Measurements from ENCODE around the gene RPS16. TPM values are rescaled to one million over a fixed set of nuclear protein-coding genes. Genes with fewer than 3 reads are reported as not detected.

RPS16 gene
- polyA plus RNA-seq, 4 donors: 1,121 to 1,373 (median 1,329) TPM

- DNase-seq (ENCODE audit: low read depth in 4 of 4, low spot score in 3 of 4): no peak
Measured at GRCh38 chr19:39390451-39390750, 45.3 kb downstream of the RPS16 start.

GRCh38 chr19:39389631-39390414 lies 45.9 kb downstream of the RPS16 start:
- DNase-seq (ENCODE audit: low read depth in 4 of 4, low spot score in 3 of 4): no peak

- DNase-seq (ENCODE audit: low read depth in 4 of 4, low spot score in 3 of 4): no peak
Measured at GRCh38 chr19:39388657-39389056, 47.1 kb downstream of the RPS16 start.

- no peak for DNase-seq (ENCODE audit: low read depth in 4 of 4, low spot score in 3 of 4)
Measured at GRCh38 chr19:39386557-39386956, 49.2 kb downstream of the RPS16 start.

GRCh38 chr19:39385629-39386411 lies 49.9 kb downstream of the RPS16 start:
- DNase-seq (ENCODE audit: low read depth in 4 of 4, low spot score in 3 of 4): no peak

GRCh38 chr19:39384839-39385568 lies 50.7 kb downstream of the RPS16 start:
- DNase-seq (ENCODE audit: low read depth in 4 of 4, low spot score in 3 of 4): no peak

Other genes starting within 250 kb of the RPS16 start
- gene NCCRP1, start 239.0 kb downstream of the RPS16 start, polyA plus RNA-seq (ENCODE audit: insufficient read length in 4 of 4): 1 to 10 TPM in 2 of 4 donors, under 1 TPM in 2; 0.08 to 3.9 (median 1.1) TPM
- not detected for gene SYCN, start 231.7 kb downstream of the RPS16 start, polyA plus RNA-seq (ENCODE audit: insufficient read length in 4 of 4)
- gene IFNL3, start 190.9 kb downstream of the RPS16 start, polyA plus RNA-seq (ENCODE audit: insufficient read length in 4 of 4): not detected
- gene IFNL4, start 187.1 kb downstream of the RPS16 start, polyA plus RNA-seq (ENCODE audit: insufficient read length in 4 of 4): under 1 TPM in 1 of 4 donors, not detected in 3; 0.34 TPM
- not detected for gene IFNL2, start 167.6 kb downstream of the RPS16 start, polyA plus RNA-seq (ENCODE audit: insufficient read length in 4 of 4)
- gene IFNL1, start 139.5 kb downstream of the RPS16 start, polyA plus RNA-seq (ENCODE audit: insufficient read length in 4 of 4): not detected
- 1 to 10 TPM; 1.2 to 2.0 (median 1.7) TPM for gene LRFN1, start 115.1 kb downstream of the RPS16 start, polyA plus RNA-seq (ENCODE audit: insufficient read length in 4 of 4)
- 10 to 100 TPM; 22.1 to 23.8 (median 22.1) TPM for gene GMFG, start 99.9 kb downstream of the RPS16 start, polyA plus RNA-seq (ENCODE audit: insufficient read length in 4 of 4)
- 100 to 1,000 TPM in 3 of 4 donors, 10 to 100 TPM in 1; 89.6 to 139 (median 111) TPM for gene SAMD4B, start 93.5 kb downstream of the RPS16 start, polyA plus RNA-seq (ENCODE audit: insufficient read length in 4 of 4)
- 10 to 100 TPM; 53.9 to 76.8 (median 65.2) TPM for gene PAF1, start 44.8 kb downstream of the RPS16 start, polyA plus RNA-seq (ENCODE audit: insufficient read length in 4 of 4)
- 10 to 100 TPM; 34.1 to 42.3 (median 38.4) TPM for gene MED29, start 44.6 kb downstream of the RPS16 start, polyA plus RNA-seq (ENCODE audit: insufficient read length in 4 of 4)
- 100 to 1,000 TPM in 1 of 4 donors, 10 to 100 TPM in 3; 18.4 to 945 (median 37.0) TPM for gene ZFP36, start 29.1 kb downstream of the RPS16 start, polyA plus RNA-seq (ENCODE audit: insufficient read length in 4 of 4)
- 100 to 1,000 TPM in 1 of 4 donors, 10 to 100 TPM in 3; 67.3 to 130 (median 90.1) TPM for gene PLEKHG2, start 23.3 kb downstream of the RPS16 start, polyA plus RNA-seq (ENCODE audit: insufficient read length in 4 of 4)
- gene SUPT5H, start 9.6 kb upstream of the RPS16 start, polyA plus RNA-seq (ENCODE audit: insufficient read length in 4 of 4): 100 to 1,000 TPM; 112 to 158 (median 132) TPM
- 10 to 100 TPM; 48.5 to 94.1 (median 74.2) TPM for gene TIMM50, start 44.9 kb upstream of the RPS16 start, polyA plus RNA-seq (ENCODE audit: insufficient read length in 4 of 4)
- gene DLL3, start 63.0 kb upstream of the RPS16 start, polyA plus RNA-seq (ENCODE audit: insufficient read length in 4 of 4): under 1 TPM; 0.33 to 0.78 (median 0.64) TPM
- gene SELENOV, start 79.2 kb upstream of the RPS16 start, polyA plus RNA-seq (ENCODE audit: insufficient read length in 4 of 4): 1 to 10 TPM; 3.2 to 8.2 (median 5.5) TPM
- gene EID2B, start 96.9 kb upstream of the RPS16 start, polyA plus RNA-seq (ENCODE audit: insufficient read length in 4 of 4): 1 to 10 TPM; 4.2 to 5.3 (median 4.5) TPM
- 10 to 100 TPM; 16.2 to 24.3 (median 20.1) TPM for gene EID2, start 104.2 kb upstream of the RPS16 start, polyA plus RNA-seq (ENCODE audit: insufficient read length in 4 of 4)
- not detected for gene LGALS13, start 166.6 kb upstream of the RPS16 start, polyA plus RNA-seq (ENCODE audit: insufficient read length in 4 of 4)
- gene LGALS16, start 220.0 kb upstream of the RPS16 start, polyA plus RNA-seq (ENCODE audit: insufficient read length in 4 of 4): not detected

Data from left renal pelvis (tissue), 4 donors.